T-helper 17 cell (primary cell): ENCODE data around the gene FAM24B. TPM values are rescaled to one million over a fixed set of nuclear protein-coding genes. Genes with fewer than 3 reads are reported as not detected.
"Not testable (repeated sequence)": the region's sequence is repeated elsewhere in the genome, so short reads cannot be mapped to it uniquely, and the experiment has no call there.

Source experiments
- ATAC-seq: fragments of 150-1000 bp; cut with Tn5 transposase; 2 replicates; pipeline ENCODE4 v1.10.0; 2021; ENCODE audit warnings: mild to moderate bottlenecking, moderate library complexity
- DNase-seq, 3 donors: peaks; one replicate each; pipeline versions ENCODE4 v3.0.0 to v3.0.0-alpha.2; 2020 to 2021
- H3K9me3 ChIP-seq: one replicate; pipeline ENCODE4 v1.7.0; 2013; ENCODE audit warnings: low read length, mild to moderate bottlenecking; ENCODE audit not compliant: control insufficient read depth, poor library complexity, severe bottlenecking
- H3K27ac Mint-ChIP-seq: one replicate; pipeline ENCODE4 v1.8.0; 2022; ENCODE audit warnings: mild to moderate bottlenecking, moderate library complexity, mixed read lengths
- H3K27me3 Mint-ChIP-seq: one replicate; pipeline ENCODE4 v1.8.0; 2022; ENCODE audit warnings: mixed read lengths
- H3K36me3 Mint-ChIP-seq: one replicate; pipeline ENCODE4 v1.8.0; 2022; ENCODE audit warnings: low read depth, mixed read lengths
- H3K4me1 Mint-ChIP-seq: one replicate; pipeline ENCODE4 v1.8.0; 2022; ENCODE audit warnings: mild to moderate bottlenecking, mixed read lengths
- H3K4me3 Mint-ChIP-seq: one replicate; pipeline ENCODE4 v1.8.0; 2022; ENCODE audit warnings: mild to moderate bottlenecking, moderate library complexity, mixed read lengths
- total RNA-seq, 4 donors: library from RNA in 2 of 4; stranded (reverse) in 2 of 4; gene quantifications; one replicate each; pipeline ENCODE4 v1.2.3 and lab custom pipeline; 2022 to 2026

The FAM24B gene
- total RNA-seq, 2 donors from 2014 or later: 9.0 to 10.7 TPM

- not testable (repeated sequence) for H3K27me3 Mint-ChIP-seq, H3K36me3 Mint-ChIP-seq, H3K27ac Mint-ChIP-seq, H3K9me3 ChIP-seq, ATAC-seq, DNase-seq, H3K4me3 Mint-ChIP-seq
- peaks cover 16% of the 10 kb centered on the region for H3K4me1 Mint-ChIP-seq
These were observed 7.4 kb downstream of the FAM24B start for GRCh38 chr10:122871947-122872346.

GRCh38 chr10:122868768-122869167, 10.6 kb downstream of the FAM24B start:
- H3K4me1 Mint-ChIP-seq: peaks cover 17% of the 10 kb centered on the region

GRCh38 chr10:122866757-122867482, 12.5 kb downstream of the FAM24B start:
- not testable (repeated sequence) for ATAC-seq, DNase-seq, H3K27me3 Mint-ChIP-seq, H3K4me3 Mint-ChIP-seq, H3K9me3 ChIP-seq, H3K36me3 Mint-ChIP-seq
- H3K4me1 Mint-ChIP-seq: peaks cover 21% of the 10 kb centered on the region
- peak overlapping the region; percentile 14 for H3K27ac Mint-ChIP-seq

More at GRCh38 chr10:122868768-122869167, 10.6 kb downstream of the FAM24B start:
- not testable (repeated sequence) for DNase-seq, ATAC-seq, H3K27ac Mint-ChIP-seq, H3K9me3 ChIP-seq, H3K36me3 Mint-ChIP-seq, H3K27me3 Mint-ChIP-seq, H3K4me3 Mint-ChIP-seq

GRCh38 chr10:122864901-122865300, 14.5 kb downstream of the FAM24B start:
- Mint-ChIP-seq H3K27me3 (no peaks in the 10 kb centered on the region), H3K27ac (no peak overlapping the region), H3K36me3 (peaks cover 3% of the 10 kb centered on the region), H3K4me1 (peaks cover 25% of the 10 kb centered on the region), H3K4me3 (no peak overlapping the region)
- ATAC-seq (no peak), DNase-seq (no peak)
- no peaks in the 10 kb centered on the region for H3K9me3 ChIP-seq

GRCh38 chr10:122864194-122864592, 15.2 kb downstream of the FAM24B start:
- no peak for DNase-seq
- Mint-ChIP-seq H3K27me3 (no peaks in the 10 kb centered on the region), H3K36me3 (peaks cover 3% of the 10 kb centered on the region), H3K27ac (no peak overlapping the region), H3K4me3 (no peak overlapping the region), H3K4me1 (peaks cover 27% of the 10 kb centered on the region)
- no peaks in the 10 kb centered on the region for H3K9me3 ChIP-seq
- no peak for ATAC-seq

- Mint-ChIP-seq H3K27ac (no peak overlapping the region), H3K27me3 (no peaks in the 10 kb centered on the region), H3K4me1 (peaks cover 24% of the 10 kb centered on the region), H3K36me3 (no peaks in the 10 kb centered on the region), H3K4me3 (no peak overlapping the region)
- no peaks in the 10 kb centered on the region for H3K9me3 ChIP-seq
- DNase-seq (no peak), ATAC-seq (no peak)
These were observed 15.9 kb downstream of the FAM24B start for GRCh38 chr10:122863216-122864193.

- H3K36me3 Mint-ChIP-seq: no peaks in the 10 kb centered on the region
- no peak for DNase-seq
- H3K9me3 ChIP-seq: no peaks in the 10 kb centered on the region
- no peaks in the 10 kb centered on the region for H3K27me3 Mint-ChIP-seq
- H3K4me1 Mint-ChIP-seq: peaks cover 27% of the 10 kb centered on the region
- no peak for ATAC-seq
- H3K27ac Mint-ChIP-seq: no peak overlapping the region
- H3K4me3 Mint-ChIP-seq: no peak overlapping the region
These were observed 17.6 kb downstream of the FAM24B start for GRCh38 chr10:122861711-122862161.

- Mint-ChIP-seq H3K36me3 (no peaks in the 10 kb centered on the region), H3K27me3 (no peaks in the 10 kb centered on the region), H3K4me3 (no peak overlapping the region), H3K4me1 (peaks cover 27% of the 10 kb centered on the region), H3K27ac (no peak overlapping the region)
- no peaks in the 10 kb centered on the region for H3K9me3 ChIP-seq
- ATAC-seq: no peak
- no peak for DNase-seq
These were observed 19.9 kb downstream of the FAM24B start for GRCh38 chr10:122859527-122859926.

GRCh38 chr10:122858042-122858441, 21.3 kb downstream of the FAM24B start:
- H3K4me1 Mint-ChIP-seq: peaks cover 26% of the 10 kb centered on the region
- not testable (repeated sequence) for H3K27ac Mint-ChIP-seq, DNase-seq, H3K27me3 Mint-ChIP-seq, H3K36me3 Mint-ChIP-seq, H3K4me3 Mint-ChIP-seq, H3K9me3 ChIP-seq, ATAC-seq

- H3K27me3 Mint-ChIP-seq: no peaks in the 10 kb centered on the region
- ATAC-seq (no peak), DNase-seq (no peak)
- H3K36me3 Mint-ChIP-seq: peaks cover 7% of the 10 kb centered on the region
- H3K4me1 Mint-ChIP-seq: peaks cover 22% of the 10 kb centered on the region
- H3K4me3 Mint-ChIP-seq: no peak overlapping the region
- no peak overlapping the region for H3K27ac Mint-ChIP-seq
- H3K9me3 ChIP-seq: no peaks in the 10 kb centered on the region
These were observed 22.5 kb downstream of the FAM24B start for GRCh38 chr10:122856902-122857301.

- H3K9me3 ChIP-seq: no peaks in the 10 kb centered on the region
- Mint-ChIP-seq H3K27ac (no peak overlapping the region), H3K4me1 (peaks cover 19% of the 10 kb centered on the region), H3K4me3 (no peak overlapping the region), H3K36me3 (peaks cover 7% of the 10 kb centered on the region), H3K27me3 (no peaks in the 10 kb centered on the region)
- no peak for ATAC-seq
- DNase-seq: no peak
These were observed 23.6 kb downstream of the FAM24B start for GRCh38 chr10:122855745-122856144.

GRCh38 chr10:122854648-122855047, 24.7 kb downstream of the FAM24B start:
- Mint-ChIP-seq H3K36me3 (peaks cover 7% of the 10 kb centered on the region), H3K27me3 (no peaks in the 10 kb centered on the region), H3K4me3 (no peak overlapping the region), H3K27ac (no peak overlapping the region), H3K4me1 (peaks cover 16% of the 10 kb centered on the region)
- ATAC-seq (no peak), DNase-seq (no peak)
- no peaks in the 10 kb centered on the region for H3K9me3 ChIP-seq

- peaks cover 16% of the 10 kb centered on the region for H3K4me1 Mint-ChIP-seq
- no peak overlapping the region for H3K4me3 Mint-ChIP-seq
- peaks cover 7% of the 10 kb centered on the region for H3K36me3 Mint-ChIP-seq
- H3K9me3 ChIP-seq: no peaks in the 10 kb centered on the region
- H3K27me3 Mint-ChIP-seq: no peaks in the 10 kb centered on the region
- ATAC-seq (no peak), DNase-seq (no peak)
- H3K27ac Mint-ChIP-seq: no peak overlapping the region
These were observed 25.6 kb downstream of the FAM24B start for GRCh38 chr10:122853665-122854313.
